Measurements from ENCODE around the gene ENAH.

ENAH gene

DNA sequence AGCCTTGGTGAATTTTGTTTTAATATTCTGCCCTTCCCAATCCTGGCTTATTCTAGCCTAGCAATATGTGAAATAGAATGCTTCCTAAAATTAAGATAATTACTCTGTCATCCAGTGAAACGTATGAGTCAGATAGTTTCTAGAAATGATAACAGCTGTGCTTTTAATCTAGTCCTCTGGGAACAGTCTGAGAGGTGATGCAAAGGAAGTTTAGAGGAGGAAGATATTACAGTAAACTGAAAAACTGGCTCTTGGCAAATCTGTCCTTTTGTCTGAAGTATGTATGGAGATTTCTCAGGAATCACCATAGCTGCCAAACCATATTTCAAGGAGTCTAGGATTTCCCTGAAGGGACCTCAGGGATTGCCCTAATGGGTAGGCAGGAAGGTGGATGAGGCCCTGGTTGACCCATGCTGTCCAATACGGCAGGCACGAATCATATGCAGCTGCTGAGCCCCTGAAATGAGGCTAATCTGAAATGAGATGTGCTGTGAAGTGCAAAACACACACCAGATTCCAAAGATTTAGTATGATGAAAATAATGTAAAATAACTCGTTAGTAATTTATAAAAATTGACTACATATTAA lies 154.3 kb downstream of the ENAH start:
- TF ChIP-seq, protein P1, sequence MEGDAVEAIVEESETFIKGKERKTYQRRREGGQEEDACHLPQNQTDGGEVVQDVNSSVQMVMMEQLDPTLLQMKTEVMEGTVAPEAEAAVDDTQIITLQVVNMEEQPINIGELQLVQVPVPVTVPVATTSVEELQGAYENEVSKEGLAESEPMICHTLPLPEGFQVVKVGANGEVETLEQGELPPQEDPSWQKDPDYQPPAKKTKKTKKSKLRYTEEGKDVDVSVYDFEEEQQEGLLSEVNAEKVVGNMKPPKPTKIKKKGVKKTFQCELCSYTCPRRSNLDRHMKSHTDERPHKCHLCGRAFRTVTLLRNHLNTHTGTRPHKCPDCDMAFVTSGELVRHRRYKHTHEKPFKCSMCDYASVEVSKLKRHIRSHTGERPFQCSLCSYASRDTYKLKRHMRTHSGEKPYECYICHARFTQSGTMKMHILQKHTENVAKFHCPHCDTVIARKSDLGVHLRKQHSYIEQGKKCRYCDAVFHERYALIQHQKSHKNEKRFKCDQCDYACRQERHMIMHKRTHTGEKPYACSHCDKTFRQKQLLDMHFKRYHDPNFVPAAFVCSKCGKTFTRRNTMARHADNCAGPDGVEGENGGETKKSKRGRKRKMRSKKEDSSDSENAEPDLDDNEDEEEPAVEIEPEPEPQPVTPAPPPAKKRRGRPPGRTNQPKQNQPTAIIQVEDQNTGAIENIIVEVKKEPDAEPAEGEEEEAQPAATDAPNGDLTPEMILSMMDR (conservative IDR thresholded peaks at IDR 0.05; ENCODE audit: control insufficient read depth, insufficient read depth, low read depth, low read length), result no peak
- H3K4me3 ChIP-seq (ENCODE audit: control insufficient read depth, low read depth, low read length), result no peak overlapping the region
- peak; percentile 76 for DNase-seq (ENCODE audit: low read depth)

DNA sequence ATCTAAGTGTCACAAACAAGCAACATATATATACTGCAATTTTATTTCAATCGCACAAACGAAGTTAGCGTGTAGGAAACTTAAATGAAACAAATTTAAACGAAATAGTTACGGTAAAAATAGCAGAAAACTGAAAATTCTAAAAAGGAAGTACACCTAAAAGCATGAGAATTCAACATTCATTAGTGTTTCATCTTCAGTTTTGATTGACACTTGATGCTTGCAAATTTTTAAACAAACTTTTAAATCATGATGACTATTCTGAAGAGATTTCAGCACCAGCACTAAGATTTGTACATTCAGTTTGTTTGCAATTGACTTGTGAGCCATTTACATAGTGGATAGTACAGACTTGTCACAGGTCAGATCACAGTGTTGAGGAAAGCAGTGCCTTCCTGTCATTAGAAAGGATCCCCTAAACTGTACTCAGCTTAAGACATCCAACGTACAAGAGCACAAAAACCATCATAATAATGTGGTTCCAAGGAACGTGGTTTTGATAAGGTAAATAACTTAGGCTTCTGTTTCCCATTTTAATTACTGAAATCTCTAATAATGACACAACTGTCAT lies 158.0 kb downstream of the ENAH start:
- TF ChIP-seq, protein P1 (conservative IDR thresholded peaks at IDR 0.05; ENCODE audit: control insufficient read depth, insufficient read depth, low read depth, low read length), result no peak
- H3K4me3 ChIP-seq (ENCODE audit: control insufficient read depth, low read depth, low read length), result no peak overlapping the region
- no peak for DNase-seq (ENCODE audit: low read depth)

DNA sequence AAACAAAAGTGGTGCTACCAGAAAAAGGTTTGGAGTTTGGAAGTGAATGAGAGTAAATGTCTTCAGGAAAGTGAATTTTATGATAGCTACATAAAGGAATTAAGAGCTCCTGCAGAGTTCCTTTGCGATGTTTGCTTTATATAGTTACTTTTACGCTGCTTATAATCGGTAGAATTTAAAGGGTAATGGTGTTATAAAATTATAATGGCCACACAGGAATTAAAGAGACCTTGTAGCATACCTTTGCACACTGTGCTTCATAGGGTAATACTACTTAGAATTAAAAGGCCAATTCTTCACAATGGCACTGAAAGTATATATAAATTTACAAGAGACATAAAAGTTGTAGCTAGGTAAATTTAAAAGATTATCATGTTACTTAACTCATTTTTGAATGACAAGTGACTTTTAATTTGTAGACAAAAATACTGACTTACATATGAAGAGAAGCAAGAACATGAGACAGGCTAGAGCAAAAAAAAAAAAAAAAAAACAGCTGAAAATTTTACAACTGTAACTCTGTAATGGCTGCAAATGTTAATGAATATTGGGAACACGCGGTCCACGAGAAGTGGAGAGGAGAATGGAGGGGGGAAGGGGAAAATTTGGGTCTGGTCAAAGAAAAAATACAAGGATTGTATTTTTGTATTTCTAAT lies 159.2 kb downstream of the ENAH start:
- TF ChIP-seq, protein P1 (conservative IDR thresholded peaks at IDR 0.05; ENCODE audit: control insufficient read depth, insufficient read depth, low read depth, low read length), result no peak
- no peak for DNase-seq (ENCODE audit: low read depth)
- no peak overlapping the region for H3K4me3 ChIP-seq (ENCODE audit: control insufficient read depth, low read depth, low read length)

DNA sequence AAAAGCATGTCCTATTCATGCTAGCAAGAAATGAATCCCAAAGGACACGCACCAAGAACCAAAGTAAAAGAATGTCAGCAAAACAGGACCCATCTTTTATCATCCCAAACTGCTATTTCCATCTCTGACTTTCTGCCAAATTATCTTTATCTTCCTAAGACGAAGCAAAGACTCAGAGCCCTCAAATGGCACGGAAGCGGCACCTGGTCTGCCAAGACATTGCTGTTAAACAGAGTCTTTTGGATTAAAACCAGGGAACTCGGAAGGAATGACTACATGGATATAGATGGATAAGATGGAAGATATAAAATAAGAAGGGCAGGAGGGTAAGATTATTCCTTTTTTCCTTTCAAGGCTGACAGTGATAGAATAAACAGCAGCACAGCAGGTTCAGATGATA lies 164.2 kb downstream of the ENAH start:
- no peak overlapping the region for H3K4me3 ChIP-seq (ENCODE audit: control insufficient read depth, low read depth, low read length)
- no peak for DNase-seq (ENCODE audit: low read depth)
- TF ChIP-seq, protein P1 (conservative IDR thresholded peaks at IDR 0.05; ENCODE audit: control insufficient read depth, insufficient read depth, low read depth, low read length), result no peak

DNA sequence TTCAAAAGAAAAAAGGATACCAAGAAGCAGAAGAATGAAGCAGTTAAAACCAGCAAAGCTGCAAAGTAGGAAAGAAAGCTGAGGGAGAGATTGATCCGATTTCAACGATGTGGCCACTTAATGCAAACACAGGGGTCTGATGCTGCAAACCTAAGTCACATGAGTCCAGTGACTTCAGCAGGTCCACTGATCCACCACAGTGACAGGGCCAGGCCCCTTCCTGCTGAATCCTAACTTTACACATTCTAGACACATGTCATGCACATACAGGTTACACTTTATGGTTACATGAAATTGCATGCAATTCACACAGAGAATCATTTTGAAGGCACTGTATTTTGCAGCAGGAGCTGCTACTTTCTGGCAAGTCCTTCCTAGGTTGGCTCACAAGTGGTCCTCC lies 166.1 kb downstream of the ENAH start:
- H3K4me3 ChIP-seq (ENCODE audit: control insufficient read depth, low read depth, low read length), result no peak overlapping the region
- no peak for DNase-seq (ENCODE audit: low read depth)
- TF ChIP-seq, protein P1 (conservative IDR thresholded peaks at IDR 0.05; ENCODE audit: control insufficient read depth, insufficient read depth, low read depth, low read length), result no peak

DNA sequence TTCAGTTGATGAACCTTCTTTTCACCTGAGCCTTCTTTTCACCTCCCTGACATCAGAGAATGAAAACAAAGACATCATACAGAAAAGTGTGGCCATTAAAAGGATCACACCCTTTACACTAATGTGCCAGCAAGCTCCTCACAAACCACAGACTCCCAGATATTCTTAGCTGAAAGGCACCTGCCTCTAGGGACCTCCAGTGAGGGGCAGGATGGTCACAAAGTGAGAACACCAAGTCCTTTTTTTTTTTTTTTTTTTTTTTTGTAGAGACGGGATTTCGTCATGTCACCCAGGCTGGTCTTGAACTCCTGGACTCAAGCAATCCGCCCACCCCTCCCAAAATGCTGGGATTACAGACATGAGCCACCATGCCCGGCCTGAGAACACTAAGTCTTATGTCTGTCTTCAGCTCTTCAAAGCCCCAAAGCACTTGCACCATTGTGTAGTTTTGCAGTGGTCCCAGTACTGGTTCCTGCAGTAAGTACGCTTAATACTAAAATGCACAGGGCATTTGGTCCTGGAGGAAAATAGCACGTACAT lies 166.9 kb downstream of the ENAH start:
- DNase-seq (ENCODE audit: low read depth), result no peak
- H3K4me3 ChIP-seq (ENCODE audit: control insufficient read depth, low read depth, low read length), result no peak overlapping the region
- TF ChIP-seq, protein P1 (conservative IDR thresholded peaks at IDR 0.05; ENCODE audit: control insufficient read depth, insufficient read depth, low read depth, low read length), result no peak
